Measurements from ENCODE around the gene HHEX.
A peak's percentile ranks its signal among the peaks of the same experiment; 100 is the strongest.
"Not testable (repeated sequence)": the region's sequence is repeated elsewhere in the genome, so short reads cannot be mapped to it uniquely, and the experiment has no call there.

The HHEX gene

DNA sequence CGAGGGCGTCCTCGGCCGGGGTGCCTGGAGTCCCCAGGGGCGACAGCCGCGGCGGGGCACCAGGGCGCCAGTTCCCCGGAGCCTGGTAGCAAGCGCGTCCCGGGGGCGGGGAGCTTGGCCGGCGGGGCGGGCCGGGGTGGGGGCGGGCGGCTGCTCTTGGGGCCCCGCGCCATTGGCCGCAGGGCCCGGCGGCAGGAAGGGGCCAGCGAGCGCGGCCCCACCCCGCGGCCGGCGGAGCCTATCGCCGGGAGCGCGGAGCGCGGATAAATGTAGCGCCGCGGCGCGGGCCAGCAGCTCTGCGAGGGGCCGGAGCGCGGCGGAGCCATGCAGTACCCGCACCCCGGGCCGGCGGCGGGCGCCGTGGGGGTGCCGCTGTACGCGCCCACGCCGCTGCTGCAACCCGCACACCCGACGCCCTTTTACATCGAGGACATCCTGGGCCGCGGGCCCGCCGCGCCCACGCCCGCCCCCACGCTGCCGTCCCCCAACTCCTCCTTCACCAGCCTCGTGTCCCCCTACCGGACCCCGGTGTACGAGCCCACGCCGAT lies at the start of gene HHEX:
HHEX (plus strand) TSS at position 293 of the 548 bp plus-strand sequence; CDS start at position 325, 32 bp downstream.
- TF ChIP-seq, protein P1, sequence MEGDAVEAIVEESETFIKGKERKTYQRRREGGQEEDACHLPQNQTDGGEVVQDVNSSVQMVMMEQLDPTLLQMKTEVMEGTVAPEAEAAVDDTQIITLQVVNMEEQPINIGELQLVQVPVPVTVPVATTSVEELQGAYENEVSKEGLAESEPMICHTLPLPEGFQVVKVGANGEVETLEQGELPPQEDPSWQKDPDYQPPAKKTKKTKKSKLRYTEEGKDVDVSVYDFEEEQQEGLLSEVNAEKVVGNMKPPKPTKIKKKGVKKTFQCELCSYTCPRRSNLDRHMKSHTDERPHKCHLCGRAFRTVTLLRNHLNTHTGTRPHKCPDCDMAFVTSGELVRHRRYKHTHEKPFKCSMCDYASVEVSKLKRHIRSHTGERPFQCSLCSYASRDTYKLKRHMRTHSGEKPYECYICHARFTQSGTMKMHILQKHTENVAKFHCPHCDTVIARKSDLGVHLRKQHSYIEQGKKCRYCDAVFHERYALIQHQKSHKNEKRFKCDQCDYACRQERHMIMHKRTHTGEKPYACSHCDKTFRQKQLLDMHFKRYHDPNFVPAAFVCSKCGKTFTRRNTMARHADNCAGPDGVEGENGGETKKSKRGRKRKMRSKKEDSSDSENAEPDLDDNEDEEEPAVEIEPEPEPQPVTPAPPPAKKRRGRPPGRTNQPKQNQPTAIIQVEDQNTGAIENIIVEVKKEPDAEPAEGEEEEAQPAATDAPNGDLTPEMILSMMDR (IDR thresholded peaks at IDR 0.05; ENCODE audit: low read depth, low read length, missing control alignments) = no peak
- no peak for DNase-seq (ENCODE audit: extremely low read depth, low read depth)
- peak within 1 kb of the TSS; percentile 80 for H3K4me3 ChIP-seq (replicated peaks; ENCODE audit: low read depth, low read length)

DNA sequence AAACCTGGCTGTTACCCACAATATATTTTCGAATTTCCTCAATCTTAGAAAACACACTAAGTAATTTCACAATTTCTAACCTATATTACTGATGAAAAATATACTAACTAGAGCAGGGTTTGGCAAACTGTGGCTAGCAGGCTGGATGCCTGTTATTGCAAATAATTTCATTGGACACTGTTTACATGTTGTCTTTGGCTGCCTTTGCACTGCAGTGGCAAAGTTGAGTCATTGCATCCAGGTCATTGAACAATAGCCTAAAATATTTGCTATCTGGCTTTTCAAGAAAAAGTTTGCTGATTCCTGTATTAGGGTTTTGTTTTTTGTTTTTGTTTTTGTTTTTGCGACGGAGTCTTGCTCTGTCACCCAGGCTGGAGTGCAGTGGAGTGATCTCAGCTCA lies 49.6 kb upstream of the HHEX start:
- peak; percentile 3 for DNase-seq (ENCODE audit: extremely low read depth, low read depth)
- TF ChIP-seq, protein P1 (IDR thresholded peaks at IDR 0.05; ENCODE audit: low read depth, low read length, missing control alignments) = no peak
- no peak overlapping the region for H3K4me3 ChIP-seq (replicated peaks; ENCODE audit: low read depth, low read length)

DNA sequence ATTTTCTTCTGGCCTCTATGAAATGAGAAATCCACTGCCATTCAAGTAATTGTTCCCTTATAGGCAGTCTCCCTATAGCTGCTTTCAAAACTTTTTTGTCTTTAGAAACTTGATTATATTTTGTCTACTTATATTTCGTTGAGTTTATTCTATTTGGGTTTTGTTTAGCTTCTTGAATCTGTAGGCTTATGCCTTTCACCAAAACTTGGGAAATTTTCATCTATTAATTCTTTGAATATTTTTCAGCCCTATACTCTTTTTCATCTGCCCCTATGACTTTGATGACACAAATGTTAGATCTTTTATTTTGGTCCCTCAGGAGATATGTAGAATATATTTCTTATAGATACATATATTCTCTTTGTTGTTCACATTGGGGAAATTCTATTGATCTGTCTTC lies 48.3 kb upstream of the HHEX start:
- H3K4me3 ChIP-seq (replicated peaks; ENCODE audit: low read depth, low read length) = no peak overlapping the region
- DNase-seq (ENCODE audit: extremely low read depth, low read depth) = no peak
- TF ChIP-seq, protein P1 (IDR thresholded peaks at IDR 0.05; ENCODE audit: low read depth, low read length, missing control alignments) = no peak

DNA sequence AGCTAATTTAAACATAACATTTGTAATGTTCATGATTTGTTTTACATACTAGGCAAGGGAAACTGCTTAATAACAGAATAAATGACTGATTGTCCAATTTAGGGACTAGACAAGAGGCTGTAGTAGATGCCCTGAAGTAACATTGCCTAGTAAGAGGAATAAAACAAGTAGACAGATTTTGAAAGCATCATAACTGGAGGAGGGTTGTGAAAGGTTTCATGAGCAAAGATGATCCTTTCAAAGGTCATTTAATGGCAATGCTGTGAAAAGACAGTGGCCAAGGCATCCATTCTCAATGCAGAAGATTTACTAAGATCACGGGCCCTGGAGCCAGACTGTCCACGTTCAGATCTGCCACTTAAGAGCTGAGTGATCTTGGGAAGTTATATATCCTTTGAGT lies 44.8 kb upstream of the HHEX start:
- H3K4me3 ChIP-seq (replicated peaks; ENCODE audit: low read depth, low read length) = no peak overlapping the region
- DNase-seq (ENCODE audit: extremely low read depth, low read depth) = no peak
- TF ChIP-seq, protein P1 (IDR thresholded peaks at IDR 0.05; ENCODE audit: low read depth, low read length, missing control alignments) = no peak

DNA sequence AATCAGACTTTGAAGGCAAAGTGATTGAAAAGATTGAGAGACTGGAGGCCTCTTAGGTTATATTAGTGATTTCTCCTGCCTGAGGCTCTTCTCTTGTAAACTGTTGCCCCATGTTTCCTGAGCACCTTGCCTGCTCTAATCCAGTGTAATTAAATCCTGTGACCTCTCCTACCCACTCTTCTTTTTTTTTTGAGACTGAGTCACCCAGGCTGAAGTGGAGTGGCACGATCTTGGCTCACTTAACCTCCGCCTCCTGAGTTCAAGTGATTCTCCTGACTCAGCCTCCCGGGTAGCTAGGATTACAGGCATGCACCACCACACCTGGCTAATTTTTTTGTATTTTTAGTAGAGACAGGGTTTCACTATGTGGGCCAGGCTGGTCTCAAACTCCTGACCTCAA lies 38.9 kb upstream of the HHEX start:
- not testable (repeated sequence) for H3K4me3 ChIP-seq (replicated peaks; ENCODE audit: low read depth, low read length); DNase-seq (ENCODE audit: extremely low read depth, low read depth)

DNA sequence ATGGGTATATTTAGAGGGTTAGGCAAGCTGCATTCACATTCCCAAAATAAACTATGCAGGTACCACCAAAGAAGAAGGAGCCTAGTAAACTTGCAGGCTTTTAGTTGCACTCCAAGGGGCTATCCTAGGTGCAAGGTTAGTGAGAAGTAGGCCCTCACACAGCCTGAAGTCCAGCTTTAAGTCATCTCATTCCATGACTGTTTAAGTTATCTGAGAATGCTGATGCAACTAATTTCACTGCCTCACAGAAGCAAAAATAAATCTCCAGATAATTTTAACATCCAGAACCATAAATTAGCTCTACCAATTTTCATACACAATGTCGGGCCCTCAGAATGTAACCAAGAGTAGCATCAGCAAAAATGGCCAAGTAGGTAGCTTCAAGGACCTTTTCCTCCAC lies 34.3 kb upstream of the HHEX start:
- no peak overlapping the region for H3K4me3 ChIP-seq (replicated peaks; ENCODE audit: low read depth, low read length)
- no peak for DNase-seq (ENCODE audit: extremely low read depth, low read depth)
- TF ChIP-seq, protein P1 (IDR thresholded peaks at IDR 0.05; ENCODE audit: low read depth, low read length, missing control alignments) = no peak

DNA sequence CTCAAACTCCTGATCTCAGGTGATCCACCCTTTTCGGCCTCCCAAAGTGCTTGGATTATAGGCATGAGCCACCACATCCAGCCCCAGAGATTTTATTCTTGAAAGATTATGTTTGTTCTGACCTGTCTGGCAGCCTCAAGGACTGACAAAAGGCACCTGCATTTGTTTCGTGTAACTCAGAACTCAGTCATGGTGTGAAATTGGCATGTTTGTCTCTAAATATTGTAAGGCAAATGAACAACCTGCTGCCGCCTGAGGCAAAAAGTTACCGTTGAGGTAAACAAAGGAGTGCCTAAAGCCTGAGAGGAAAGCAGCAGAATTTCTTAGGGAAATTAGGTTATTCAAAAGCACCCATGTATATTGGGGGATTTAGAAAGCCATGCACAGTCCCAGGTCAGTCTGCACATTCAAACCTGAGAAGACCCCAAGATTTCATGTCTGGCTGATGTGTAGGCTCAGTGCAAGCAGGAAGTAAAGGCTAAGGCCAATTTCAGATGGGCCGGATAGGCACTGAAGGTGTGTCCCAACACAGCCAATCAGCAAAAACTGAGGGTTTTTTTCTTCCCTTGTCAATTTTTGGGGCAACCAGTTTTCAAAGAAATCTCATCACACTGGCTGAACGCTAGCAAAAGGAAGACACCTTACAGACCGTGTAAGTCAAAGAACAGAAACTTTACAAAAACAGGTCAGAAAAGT lies 33.3 kb upstream of the HHEX start:
- DNase-seq (ENCODE audit: extremely low read depth, low read depth) = no peak
- TF ChIP-seq, protein P1 (IDR thresholded peaks at IDR 0.05; ENCODE audit: low read depth, low read length, missing control alignments) = no peak
- H3K4me3 ChIP-seq (replicated peaks; ENCODE audit: low read depth, low read length) = no peak overlapping the region
